AG09309 (cell line): ENCODE data around the gene SNRK.
A peak's percentile ranks its signal among the peaks of the same experiment; 100 is the strongest.

Experiments
- DNase-seq: peaks from one replicate; pipeline ENCODE4 v3.0.0-alpha.2; 2010; ENCODE audit warnings: low read depth
- H3K4me3 ChIP-seq: 2 replicates; pipeline ENCODE4 v1.5.1; 2011; ENCODE audit warnings: mild to moderate bottlenecking, low read depth, low read length, moderate library complexity; ENCODE audit not compliant: control insufficient read depth
- CTCF ChIP-seq: IDR thresholded peaks from 2 replicates; pipeline ENCODE4 v1.5.1; 2011; ENCODE audit warnings: mild to moderate bottlenecking, low read depth, low read length, inconsistent platforms; ENCODE audit not compliant: insufficient read depth, control insufficient read depth; ENCODE audit errors: missing control alignments

Gene SNRK

GRCh38 chr3:43256714-43257461, 29.5 kb upstream of the SNRK start:
- no peak overlapping the region for H3K4me3 ChIP-seq
- no peak for TF ChIP-seq CTCF
- no peak for DNase-seq

- DNase-seq, result no peak
- TF ChIP-seq CTCF, result no peak
- H3K4me3 ChIP-seq, result no peak overlapping the region
Measured at GRCh38 chr3:43257850-43258249, 28.5 kb upstream of the SNRK start.

GRCh38 chr3:43259626-43260025, 26.7 kb upstream of the SNRK start:
- DNase-seq, result no peak
- H3K4me3 ChIP-seq, result no peak overlapping the region
- TF ChIP-seq CTCF, result no peak

- H3K4me3 ChIP-seq, result no peak overlapping the region
- TF ChIP-seq CTCF, result peak; percentile 14
- DNase-seq, result no peak
Measured at GRCh38 chr3:43260412-43260811, 25.9 kb upstream of the SNRK start.

- H3K4me3 ChIP-seq, result no peak overlapping the region
- no peak for DNase-seq
- no peak for TF ChIP-seq CTCF
Measured at GRCh38 chr3:43262194-43262593, 24.1 kb upstream of the SNRK start.

GRCh38 chr3:43266451-43266850, 19.9 kb upstream of the SNRK start:
- no peak overlapping the region for H3K4me3 ChIP-seq
- no peak for TF ChIP-seq CTCF
- no peak for DNase-seq

- TF ChIP-seq CTCF, result no peak
- DNase-seq, result no peak
- H3K4me3 ChIP-seq, result no peak overlapping the region
Measured at GRCh38 chr3:43266995-43267394, 19.3 kb upstream of the SNRK start.
